GM23338 (cell line): Measurements from ENCODE around the gene ZCCHC24. TPM values are rescaled to one million over a fixed set of nuclear protein-coding genes. Genes with fewer than 3 reads are reported as not detected.

Source experiments
- ATAC-seq: fragments of 200-7000 bp; cut with Tn5 transposase; 3 replicates; pipeline ENCODE4 v1.9.1; 2020
- DNase-seq: peaks from one replicate; pipeline ENCODE4 v3.0.0-alpha.2; 2015; ENCODE audit warnings: low spot score
- H2AFZ ChIP-seq: fragments of 200-600 bp; sonication (generic); 2 replicates; pipeline ENCODE4 v1.8.0; 2016; ENCODE audit warnings: antibody characterized with exemption, mild to moderate bottlenecking, moderate library complexity
- H3F3A ChIP-seq: fragments of 200-600 bp; sonication (generic); replicated peaks from 2 replicates; pipeline ENCODE4 v1.8.0; 2017; ENCODE audit warnings: antibody characterized with exemption, mixed run types, low read depth
- H3K27ac ChIP-seq: fragments of 200-600 bp; sonication (generic); 2 replicates; pipeline ENCODE4 v1.6.1; 2016; ENCODE audit warnings: low read depth
- H3K27me3 ChIP-seq: fragments of 200-600 bp; sonication (generic); 2 replicates; pipeline ENCODE4 v1.8.0; 2016; ENCODE audit warnings: mild to moderate bottlenecking, mixed run types, moderate library complexity; ENCODE audit not compliant: insufficient read depth
- H3K36me3 ChIP-seq: fragments of 200-600 bp; sonication (generic); 2 replicates; pipeline ENCODE4 v1.8.0; 2016; ENCODE audit warnings: mild to moderate bottlenecking; ENCODE audit not compliant: insufficient read depth
- H3K4me1 ChIP-seq: fragments of 200-600 bp; sonication (generic); 2 replicates; pipeline ENCODE4 v1.8.0; 2016; ENCODE audit warnings: mild to moderate bottlenecking, moderate library complexity; ENCODE audit not compliant: insufficient read depth
- H3K4me2 ChIP-seq: fragments of 200-600 bp; sonication (generic); 2 replicates; pipeline ENCODE4 v1.7.1; 2017; ENCODE audit warnings: mixed run types
- H3K4me3 ChIP-seq: fragments of 200-600 bp; sonication (generic); 2 replicates; pipeline ENCODE4 v1.6.1; 2016; ENCODE audit warnings: mixed run types
- H3K79me2 ChIP-seq: fragments of 200-600 bp; sonication (generic); replicated peaks from 2 replicates; pipeline ENCODE4 v1.8.0; 2017; ENCODE audit warnings: mild to moderate bottlenecking; ENCODE audit not compliant: insufficient read depth
- H3K9me2 ChIP-seq: fragments of 200-600 bp; sonication (generic); 2 replicates; pipeline ENCODE4 v1.8.0; 2017; ENCODE audit not compliant: insufficient read depth
- H4K20me1 ChIP-seq: fragments of 200-600 bp; sonication (generic); replicated peaks from 2 replicates; pipeline ENCODE4 v1.8.0; 2017; ENCODE audit warnings: mild to moderate bottlenecking; ENCODE audit not compliant: insufficient read depth
- H3K27ac Mint-ChIP-seq: 2 replicates; pipeline ENCODE4 v1.8.0; 2020; ENCODE audit warnings: inconsistent platforms, mild to moderate bottlenecking, moderate library complexity, mixed read lengths
- H3K27me3 Mint-ChIP-seq: 3 replicates; pipeline ENCODE4 v1.8.0; 2022; ENCODE audit warnings: low read depth, mild to moderate bottlenecking, moderate library complexity, mixed read lengths, inconsistent platforms; ENCODE audit not compliant: insufficient read depth, poor library complexity
- H3K36me3 Mint-ChIP-seq: 3 replicates; pipeline ENCODE4 v1.8.0; 2021; ENCODE audit warnings: low read depth, mild to moderate bottlenecking, inconsistent platforms, moderate library complexity, mixed read lengths
- H3K4me1 Mint-ChIP-seq: 3 replicates; pipeline ENCODE4 v1.8.0; 2020; ENCODE audit warnings: mild to moderate bottlenecking, inconsistent platforms, mixed read lengths
- H3K4me3 Mint-ChIP-seq: 3 replicates; pipeline ENCODE4 v1.8.0; 2021; ENCODE audit warnings: moderate library complexity, mild to moderate bottlenecking, inconsistent platforms, mixed read lengths
- H3K9me3 Mint-ChIP-seq: 3 replicates; pipeline ENCODE4 v1.8.0; 2020; ENCODE audit warnings: moderate library complexity, mild to moderate bottlenecking, inconsistent platforms, mixed read lengths
- CREB1 ChIP-seq: fragments of 250-450 bp; sonication (Bioruptor Pico); IDR thresholded peaks from 2 replicates; pipeline ENCODE4 v1.5.0; 2020; ENCODE audit warnings: low read depth, mild to moderate bottlenecking, moderate library complexity
- ETS1 ChIP-seq: IDR thresholded peaks from 2 replicates; pipeline ENCODE4 v1.6.1; 2016; ENCODE audit warnings: antibody characterized with exemption
- EZH2 ChIP-seq: fragments of 200-600 bp; sonication (generic); IDR thresholded peaks from one replicate; pipeline ENCODE4 v1.8.0; 2017; ENCODE audit warnings: antibody characterized with exemption, mild to moderate bottlenecking, low read depth; ENCODE audit not compliant: unreplicated experiment
- EZH2phosphoT487 ChIP-seq: fragments of 200-600 bp; sonication (generic); IDR thresholded peaks from one replicate; pipeline ENCODE4 v1.8.1; 2018; ENCODE audit warnings: antibody characterized with exemption; ENCODE audit not compliant: unreplicated experiment
- JUNB ChIP-seq: IDR thresholded peaks from one replicate; pipeline ENCODE4 v1.6.1; 2016; ENCODE audit warnings: antibody characterized with exemption; ENCODE audit not compliant: unreplicated experiment
- NANOG ChIP-seq: IDR thresholded peaks from 2 replicates; pipeline ENCODE4 v1.6.1; 2016; ENCODE audit warnings: antibody characterized with exemption, borderline replicate concordance
- POLR2AphosphoS5 ChIP-seq: IDR thresholded peaks from 2 replicates; pipeline ENCODE4 v1.6.1; 2016; ENCODE audit warnings: antibody characterized with exemption, low read depth
- STAT1 ChIP-seq: IDR thresholded peaks from one replicate; pipeline ENCODE4 v1.6.1; 2016; ENCODE audit warnings: antibody characterized with exemption; ENCODE audit not compliant: unreplicated experiment
- ZNF114 ChIP-seq: fragments of 250-450 bp; sonication (Bioruptor Pico); IDR thresholded peaks from 2 replicates; pipeline ENCODE4 v1.5.0; 2020; ENCODE audit warnings: mild to moderate bottlenecking, moderate library complexity
- ZNF331 ChIP-seq: fragments of 250-450 bp; sonication (Bioruptor Pico); IDR thresholded peaks from 2 replicates; pipeline ENCODE4 v1.5.0; 2020; ENCODE audit warnings: low read depth, mild to moderate bottlenecking, moderate library complexity
- polyA plus RNA-seq: library from polyadenylated mRNA; unstranded; fragments of >200 nt; fragmentation: Nextera tagmentation; extraction: Ambion mirVana; gene quantifications from 2 replicates; pipeline ENCODE4 v1.2.1, GENCODE V29; 2016
- total RNA-seq: library from RNA; depleted of rRNA; stranded (reverse); fragments of >200 nt; shearing (Covaris generic); gene quantifications from 2 replicates; pipeline ENCODE4 v1.2.3, GENCODE V29; 2014
- TF ChIP-seq, protein P1 (sequence below): fragments of 250-450 bp; sonication (Bioruptor Pico); IDR thresholded peaks from 2 replicates; pipeline ENCODE4 v1.5.0; 2020; ENCODE audit warnings: mild to moderate bottlenecking, moderate library complexity
- TF ChIP-seq, protein P2 (sequence below): IDR thresholded peaks from one replicate; pipeline ENCODE4 v1.6.1; 2018; ENCODE audit warnings: antibody characterized with exemption; ENCODE audit not compliant: unreplicated experiment
- TF ChIP-seq, protein P3 (sequence below), 2 experiments: fragments of 200-600 bp in 1 of 2; sonication (generic) in 1 of 2; conservative IDR thresholded peaks; 2 replicates each; pipeline versions ENCODE4 v1.5.1 to v1.6.1; 2016 to 2017; ENCODE audit warnings: antibody characterized with exemption in 2 of 2, low read depth in 2 of 2, mild to moderate bottlenecking in 2 of 2, moderate library complexity in 1 of 2

ZCCHC24 gene
- total and polyA plus RNA-seq, 2 experiments from 2014 or later: 2.0 to 10.1 TPM

- no peaks in the 10 kb centered on the region for H3F3A ChIP-seq
- Mint-ChIP-seq H3K27me3 (peaks cover 4% of the 10 kb centered on the region), H3K36me3 (no peaks in the 10 kb centered on the region; the same call in 2 of the 3 replicates), H3K9me3 (peaks cover 8% of the 10 kb centered on the region; the same call in 2 of the 3 replicates), H3K4me3 (no peak overlapping the region), H3K27ac (no peak overlapping the region), H3K4me1 (no peaks in the 10 kb centered on the region)
- H3K9me2 ChIP-seq: no peaks in the 10 kb centered on the region
- H3K4me2 ChIP-seq: no peak overlapping the region
- H3K4me1 ChIP-seq: no peaks in the 10 kb centered on the region
- TF ChIP-seq ZNF114 (CRISPR knock-in tag) (no peak), ETS1 (no peak), JUNB (no peak), NANOG (no peak), CREB1 (CRISPR knock-in tag) (no peak), POLR2AphosphoS5 (no peak), ZNF331 (CRISPR knock-in tag) (no peak), EZH2phosphoT487 (no peak), EZH2 (no peak), STAT1 (no peak)
- TF ChIP-seq, protein P1, sequence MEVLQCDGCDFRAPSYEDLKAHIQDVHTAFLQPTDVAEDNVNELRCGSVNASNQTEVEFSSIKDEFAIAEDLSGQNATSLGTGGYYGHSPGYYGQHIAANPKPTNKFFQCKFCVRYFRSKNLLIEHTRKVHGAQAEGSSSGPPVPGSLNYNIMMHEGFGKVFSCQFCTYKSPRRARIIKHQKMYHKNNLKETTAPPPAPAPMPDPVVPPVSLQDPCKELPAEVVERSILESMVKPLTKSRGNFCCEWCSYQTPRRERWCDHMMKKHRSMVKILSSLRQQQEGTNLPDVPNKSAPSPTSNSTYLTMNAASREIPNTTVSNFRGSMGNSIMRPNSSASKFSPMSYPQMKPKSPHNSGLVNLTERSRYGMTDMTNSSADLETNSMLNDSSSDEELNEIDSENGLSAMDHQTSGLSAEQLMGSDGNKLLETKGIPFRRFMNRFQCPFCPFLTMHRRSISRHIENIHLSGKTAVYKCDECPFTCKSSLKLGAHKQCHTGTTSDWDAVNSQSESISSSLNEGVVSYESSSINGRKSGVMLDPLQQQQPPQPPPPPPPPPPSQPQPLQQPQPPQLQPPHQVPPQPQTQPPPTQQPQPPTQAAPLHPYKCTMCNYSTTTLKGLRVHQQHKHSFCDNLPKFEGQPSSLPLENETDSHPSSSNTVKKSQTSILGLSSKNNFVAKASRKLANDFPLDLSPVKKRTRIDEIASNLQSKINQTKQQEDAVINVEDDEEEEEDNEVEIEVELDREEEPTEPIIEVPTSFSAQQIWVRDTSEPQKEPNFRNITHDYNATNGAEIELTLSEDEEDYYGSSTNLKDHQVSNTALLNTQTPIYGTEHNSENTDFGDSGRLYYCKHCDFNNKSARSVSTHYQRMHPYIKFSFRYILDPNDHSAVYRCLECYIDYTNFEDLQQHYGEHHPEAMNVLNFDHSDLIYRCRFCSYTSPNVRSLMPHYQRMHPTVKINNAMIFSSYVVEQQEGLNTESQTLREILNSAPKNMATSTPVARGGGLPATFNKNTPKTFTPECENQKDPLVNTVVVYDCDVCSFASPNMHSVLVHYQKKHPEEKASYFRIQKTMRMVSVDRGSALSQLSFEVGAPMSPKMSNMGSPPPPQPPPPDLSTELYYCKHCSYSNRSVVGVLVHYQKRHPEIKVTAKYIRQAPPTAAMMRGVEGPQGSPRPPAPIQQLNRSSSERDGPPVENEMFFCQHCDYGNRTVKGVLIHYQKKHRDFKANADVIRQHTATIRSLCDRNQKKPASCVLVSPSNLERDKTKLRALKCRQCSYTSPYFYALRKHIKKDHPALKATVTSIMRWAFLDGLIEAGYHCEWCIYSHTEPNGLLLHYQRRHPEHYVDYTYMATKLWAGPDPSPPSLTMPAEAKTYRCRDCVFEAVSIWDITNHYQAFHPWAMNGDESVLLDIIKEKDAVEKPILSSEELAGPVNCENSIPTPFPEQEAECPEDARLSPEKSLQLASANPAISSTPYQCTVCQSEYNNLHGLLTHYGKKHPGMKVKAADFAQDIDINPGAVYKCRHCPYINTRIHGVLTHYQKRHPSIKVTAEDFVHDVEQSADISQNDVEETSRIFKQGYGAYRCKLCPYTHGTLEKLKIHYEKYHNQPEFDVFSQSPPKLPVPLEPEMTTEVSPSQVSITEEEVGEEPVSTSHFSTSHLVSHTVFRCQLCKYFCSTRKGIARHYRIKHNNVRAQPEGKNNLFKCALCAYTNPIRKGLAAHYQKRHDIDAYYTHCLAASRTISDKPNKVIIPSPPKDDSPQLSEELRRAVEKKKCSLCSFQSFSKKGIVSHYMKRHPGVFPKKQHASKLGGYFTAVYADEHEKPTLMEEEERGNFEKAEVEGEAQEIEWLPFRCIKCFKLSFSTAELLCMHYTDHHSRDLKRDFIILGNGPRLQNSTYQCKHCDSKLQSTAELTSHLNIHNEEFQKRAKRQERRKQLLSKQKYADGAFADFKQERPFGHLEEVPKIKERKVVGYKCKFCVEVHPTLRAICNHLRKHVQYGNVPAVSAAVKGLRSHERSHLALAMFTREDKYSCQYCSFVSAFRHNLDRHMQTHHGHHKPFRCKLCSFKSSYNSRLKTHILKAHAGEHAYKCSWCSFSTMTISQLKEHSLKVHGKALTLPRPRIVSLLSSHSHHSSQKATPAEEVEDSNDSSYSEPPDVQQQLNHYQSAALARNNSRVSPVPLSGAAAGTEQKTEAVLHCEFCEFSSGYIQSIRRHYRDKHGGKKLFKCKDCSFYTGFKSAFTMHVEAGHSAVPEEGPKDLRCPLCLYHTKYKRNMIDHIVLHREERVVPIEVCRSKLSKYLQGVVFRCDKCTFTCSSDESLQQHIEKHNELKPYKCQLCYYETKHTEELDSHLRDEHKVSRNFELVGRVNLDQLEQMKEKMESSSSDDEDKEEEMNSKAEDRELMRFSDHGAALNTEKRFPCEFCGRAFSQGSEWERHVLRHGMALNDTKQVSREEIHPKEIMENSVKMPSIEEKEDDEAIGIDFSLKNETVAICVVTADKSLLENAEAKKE (CRISPR knock-in tag): no peak
- TF ChIP-seq, protein P2, sequence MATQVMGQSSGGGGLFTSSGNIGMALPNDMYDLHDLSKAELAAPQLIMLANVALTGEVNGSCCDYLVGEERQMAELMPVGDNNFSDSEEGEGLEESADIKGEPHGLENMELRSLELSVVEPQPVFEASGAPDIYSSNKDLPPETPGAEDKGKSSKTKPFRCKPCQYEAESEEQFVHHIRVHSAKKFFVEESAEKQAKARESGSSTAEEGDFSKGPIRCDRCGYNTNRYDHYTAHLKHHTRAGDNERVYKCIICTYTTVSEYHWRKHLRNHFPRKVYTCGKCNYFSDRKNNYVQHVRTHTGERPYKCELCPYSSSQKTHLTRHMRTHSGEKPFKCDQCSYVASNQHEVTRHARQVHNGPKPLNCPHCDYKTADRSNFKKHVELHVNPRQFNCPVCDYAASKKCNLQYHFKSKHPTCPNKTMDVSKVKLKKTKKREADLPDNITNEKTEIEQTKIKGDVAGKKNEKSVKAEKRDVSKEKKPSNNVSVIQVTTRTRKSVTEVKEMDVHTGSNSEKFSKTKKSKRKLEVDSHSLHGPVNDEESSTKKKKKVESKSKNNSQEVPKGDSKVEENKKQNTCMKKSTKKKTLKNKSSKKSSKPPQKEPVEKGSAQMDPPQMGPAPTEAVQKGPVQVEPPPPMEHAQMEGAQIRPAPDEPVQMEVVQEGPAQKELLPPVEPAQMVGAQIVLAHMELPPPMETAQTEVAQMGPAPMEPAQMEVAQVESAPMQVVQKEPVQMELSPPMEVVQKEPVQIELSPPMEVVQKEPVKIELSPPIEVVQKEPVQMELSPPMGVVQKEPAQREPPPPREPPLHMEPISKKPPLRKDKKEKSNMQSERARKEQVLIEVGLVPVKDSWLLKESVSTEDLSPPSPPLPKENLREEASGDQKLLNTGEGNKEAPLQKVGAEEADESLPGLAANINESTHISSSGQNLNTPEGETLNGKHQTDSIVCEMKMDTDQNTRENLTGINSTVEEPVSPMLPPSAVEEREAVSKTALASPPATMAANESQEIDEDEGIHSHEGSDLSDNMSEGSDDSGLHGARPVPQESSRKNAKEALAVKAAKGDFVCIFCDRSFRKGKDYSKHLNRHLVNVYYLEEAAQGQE: no peak
- TF ChIP-seq, protein P3, sequence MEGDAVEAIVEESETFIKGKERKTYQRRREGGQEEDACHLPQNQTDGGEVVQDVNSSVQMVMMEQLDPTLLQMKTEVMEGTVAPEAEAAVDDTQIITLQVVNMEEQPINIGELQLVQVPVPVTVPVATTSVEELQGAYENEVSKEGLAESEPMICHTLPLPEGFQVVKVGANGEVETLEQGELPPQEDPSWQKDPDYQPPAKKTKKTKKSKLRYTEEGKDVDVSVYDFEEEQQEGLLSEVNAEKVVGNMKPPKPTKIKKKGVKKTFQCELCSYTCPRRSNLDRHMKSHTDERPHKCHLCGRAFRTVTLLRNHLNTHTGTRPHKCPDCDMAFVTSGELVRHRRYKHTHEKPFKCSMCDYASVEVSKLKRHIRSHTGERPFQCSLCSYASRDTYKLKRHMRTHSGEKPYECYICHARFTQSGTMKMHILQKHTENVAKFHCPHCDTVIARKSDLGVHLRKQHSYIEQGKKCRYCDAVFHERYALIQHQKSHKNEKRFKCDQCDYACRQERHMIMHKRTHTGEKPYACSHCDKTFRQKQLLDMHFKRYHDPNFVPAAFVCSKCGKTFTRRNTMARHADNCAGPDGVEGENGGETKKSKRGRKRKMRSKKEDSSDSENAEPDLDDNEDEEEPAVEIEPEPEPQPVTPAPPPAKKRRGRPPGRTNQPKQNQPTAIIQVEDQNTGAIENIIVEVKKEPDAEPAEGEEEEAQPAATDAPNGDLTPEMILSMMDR (conservative IDR thresholded peaks at IDR 0.05; ENCODE audit: low read depth in 2 of 2): no peak
- H3K27ac ChIP-seq: no peak overlapping the region
- H3K4me3 ChIP-seq: no peak overlapping the region
- H3K27me3 ChIP-seq: no peaks in the 10 kb centered on the region
- no peak for ATAC-seq
- H2AFZ ChIP-seq: no peak overlapping the region
- H4K20me1 ChIP-seq: no peaks in the 10 kb centered on the region
- no peaks in the 10 kb centered on the region for H3K36me3 ChIP-seq
- no peak for DNase-seq
- H3K79me2 ChIP-seq: no peaks in the 10 kb centered on the region
These were observed 11.9 kb upstream of the ZCCHC24 start for GRCh38 chr10:79457256-79457785.
